PFSK-1 (cell line): Measurements from ENCODE around the gene ULK4.

Experiments used
- FOXP2 ChIP-seq: optimal IDR thresholded peaks from 2 replicates; pipeline ENCODE3; 2011; ENCODE audit warnings: borderline replicate concordance, control low read depth, inconsistent platforms; ENCODE audit not compliant: insufficient read depth; ENCODE audit errors: extremely low read length, extremely low read depth
- POLR2AphosphoS5 ChIP-seq: IDR thresholded peaks from 2 replicates; pipeline ENCODE4 v1.6.1; 2012; ENCODE audit warnings: low read depth, mild to moderate bottlenecking, control low read depth, low read length, moderate library complexity
- SIN3A ChIP-seq: IDR thresholded peaks from 2 replicates; pipeline ENCODE4 v1.6.1; 2012; ENCODE audit warnings: mild to moderate bottlenecking, low read length, moderate library complexity, borderline replicate concordance; ENCODE audit not compliant: insufficient read depth
- TAF1 ChIP-seq: IDR thresholded peaks from 2 replicates; pipeline ENCODE4 v1.6.1; 2012; ENCODE audit warnings: low read length, control low read depth, borderline replicate concordance; ENCODE audit not compliant: insufficient read depth
- TF ChIP-seq, protein P1 (sequence below), 2 experiments: IDR thresholded peaks; 2 replicates each; pipeline versions ENCODE4 v1.6.1 to v1.8.0; 2011 to 2012; ENCODE audit warnings: low read depth in 2 of 2, low read length in 2 of 2, control low read depth in 1 of 2, inconsistent platforms in 1 of 2, mild to moderate bottlenecking in 1 of 2, moderate library complexity in 1 of 2; ENCODE audit not compliant: insufficient read depth in 1 of 2

The ULK4 gene

DNA sequence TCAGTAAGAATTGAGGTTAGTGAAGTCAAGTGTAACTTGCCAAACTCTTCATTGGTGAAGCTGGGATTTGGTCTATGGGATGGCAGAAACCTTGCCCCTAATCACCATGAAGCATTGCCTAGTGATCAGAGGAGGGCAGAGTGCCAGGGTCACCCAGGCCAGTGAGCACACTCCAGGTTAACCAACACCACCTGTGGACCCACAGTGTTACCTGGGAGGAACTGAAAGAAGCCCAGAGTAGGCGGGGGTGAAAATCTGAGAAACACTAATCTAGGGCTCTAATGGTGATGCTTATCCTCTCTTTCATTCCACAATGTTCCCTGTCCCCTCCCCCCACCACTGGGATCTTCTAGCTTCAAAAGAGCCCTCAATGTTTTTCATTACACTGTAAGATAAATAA is 389.8 kb downstream of the ULK4 start:
- TF ChIP-seq FOXP2: no peak
- TF ChIP-seq, protein P1, sequence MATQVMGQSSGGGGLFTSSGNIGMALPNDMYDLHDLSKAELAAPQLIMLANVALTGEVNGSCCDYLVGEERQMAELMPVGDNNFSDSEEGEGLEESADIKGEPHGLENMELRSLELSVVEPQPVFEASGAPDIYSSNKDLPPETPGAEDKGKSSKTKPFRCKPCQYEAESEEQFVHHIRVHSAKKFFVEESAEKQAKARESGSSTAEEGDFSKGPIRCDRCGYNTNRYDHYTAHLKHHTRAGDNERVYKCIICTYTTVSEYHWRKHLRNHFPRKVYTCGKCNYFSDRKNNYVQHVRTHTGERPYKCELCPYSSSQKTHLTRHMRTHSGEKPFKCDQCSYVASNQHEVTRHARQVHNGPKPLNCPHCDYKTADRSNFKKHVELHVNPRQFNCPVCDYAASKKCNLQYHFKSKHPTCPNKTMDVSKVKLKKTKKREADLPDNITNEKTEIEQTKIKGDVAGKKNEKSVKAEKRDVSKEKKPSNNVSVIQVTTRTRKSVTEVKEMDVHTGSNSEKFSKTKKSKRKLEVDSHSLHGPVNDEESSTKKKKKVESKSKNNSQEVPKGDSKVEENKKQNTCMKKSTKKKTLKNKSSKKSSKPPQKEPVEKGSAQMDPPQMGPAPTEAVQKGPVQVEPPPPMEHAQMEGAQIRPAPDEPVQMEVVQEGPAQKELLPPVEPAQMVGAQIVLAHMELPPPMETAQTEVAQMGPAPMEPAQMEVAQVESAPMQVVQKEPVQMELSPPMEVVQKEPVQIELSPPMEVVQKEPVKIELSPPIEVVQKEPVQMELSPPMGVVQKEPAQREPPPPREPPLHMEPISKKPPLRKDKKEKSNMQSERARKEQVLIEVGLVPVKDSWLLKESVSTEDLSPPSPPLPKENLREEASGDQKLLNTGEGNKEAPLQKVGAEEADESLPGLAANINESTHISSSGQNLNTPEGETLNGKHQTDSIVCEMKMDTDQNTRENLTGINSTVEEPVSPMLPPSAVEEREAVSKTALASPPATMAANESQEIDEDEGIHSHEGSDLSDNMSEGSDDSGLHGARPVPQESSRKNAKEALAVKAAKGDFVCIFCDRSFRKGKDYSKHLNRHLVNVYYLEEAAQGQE (IDR thresholded peaks at IDR 0.05; ENCODE audit: insufficient read depth in 1 of 2, low read depth in 2 of 2, low read length in 2 of 2): no peak

DNA sequence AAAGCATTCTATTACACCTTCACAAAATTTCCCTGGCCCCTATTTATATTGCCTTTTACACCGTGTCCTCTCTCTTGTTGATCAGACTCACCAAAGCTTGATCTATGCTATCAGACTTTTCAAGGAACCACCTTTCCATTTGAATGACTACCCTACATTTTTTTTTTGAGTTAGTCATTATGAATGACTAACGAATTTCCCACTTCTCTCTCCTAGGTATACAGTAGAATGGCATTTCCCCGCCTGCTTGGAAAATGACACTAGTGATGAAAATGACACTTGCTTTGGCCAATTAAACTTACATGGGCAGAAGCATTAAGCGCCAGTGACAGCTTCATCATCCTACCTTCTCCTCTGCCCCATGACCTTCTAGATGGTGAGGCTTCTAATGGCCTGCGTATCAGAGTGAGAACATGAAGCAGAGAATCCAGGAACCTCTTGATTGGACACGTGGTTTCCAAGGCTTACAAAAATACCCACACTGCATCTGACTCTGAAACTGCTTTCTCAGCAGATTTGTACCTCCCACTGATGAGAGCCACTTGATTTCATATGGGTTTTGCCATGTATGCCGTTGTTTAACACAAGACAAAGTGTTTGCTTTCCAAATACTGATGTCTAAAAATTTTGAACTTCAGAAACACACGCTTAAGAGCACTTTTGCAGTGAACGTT is 392.1 kb downstream of the ULK4 start:
- no peak for TF ChIP-seq FOXP2

DNA sequence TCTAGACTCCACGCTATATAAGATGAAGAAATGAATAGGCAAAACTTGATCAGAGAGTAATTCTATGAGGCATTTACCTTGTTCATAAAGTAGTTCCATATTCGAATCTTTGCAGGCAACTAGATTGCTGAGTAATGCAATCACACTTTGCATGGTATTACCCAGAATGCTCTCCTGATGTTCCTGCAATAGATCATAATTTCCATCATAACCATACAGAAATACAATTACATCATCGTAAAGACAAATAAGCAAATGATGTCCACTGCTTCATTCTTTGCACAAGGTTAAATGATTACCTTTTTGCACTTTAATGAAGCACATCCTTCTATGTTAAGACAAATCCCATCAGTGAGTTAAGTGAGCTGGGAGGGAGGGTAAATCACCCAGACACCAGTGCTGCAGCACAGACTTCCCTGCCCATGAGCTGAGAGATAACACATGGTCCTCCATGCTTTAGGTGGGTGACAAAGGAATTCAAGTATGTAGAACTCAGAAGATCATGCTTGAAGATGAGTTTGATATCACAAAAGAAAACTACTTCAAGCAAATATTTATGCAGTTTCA is 395.9 kb downstream of the ULK4 start:
- TF ChIP-seq FOXP2 (no peak), TAF1 (no peak), SIN3A (no peak), POLR2AphosphoS5 (no peak)
- TF ChIP-seq, protein P1 (IDR thresholded peaks at IDR 0.05; ENCODE audit: insufficient read depth in 1 of 2, low read depth in 2 of 2, low read length in 2 of 2): no peak

DNA sequence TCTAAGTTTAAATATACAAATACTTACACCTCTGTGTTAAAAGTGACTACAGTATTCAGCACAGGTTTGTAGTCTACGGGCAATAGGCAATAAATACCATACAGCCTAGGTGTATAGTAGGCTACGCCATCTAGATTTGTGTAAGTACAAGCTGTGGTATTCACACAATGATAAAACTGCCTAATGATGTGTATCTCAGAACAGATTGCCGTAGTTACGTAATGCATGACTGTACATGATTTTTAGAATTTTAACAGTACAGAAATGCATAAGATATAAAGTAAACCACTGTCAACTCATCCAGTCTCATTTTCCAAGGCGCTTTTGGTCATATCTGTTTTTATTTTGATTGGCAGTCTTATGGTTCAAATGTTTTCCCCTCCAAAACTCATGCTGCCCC is 396.9 kb downstream of the ULK4 start:
- TF ChIP-seq SIN3A: no peak
- TF ChIP-seq POLR2AphosphoS5: no peak
- TF ChIP-seq TAF1: no peak
- TF ChIP-seq FOXP2: no peak

DNA sequence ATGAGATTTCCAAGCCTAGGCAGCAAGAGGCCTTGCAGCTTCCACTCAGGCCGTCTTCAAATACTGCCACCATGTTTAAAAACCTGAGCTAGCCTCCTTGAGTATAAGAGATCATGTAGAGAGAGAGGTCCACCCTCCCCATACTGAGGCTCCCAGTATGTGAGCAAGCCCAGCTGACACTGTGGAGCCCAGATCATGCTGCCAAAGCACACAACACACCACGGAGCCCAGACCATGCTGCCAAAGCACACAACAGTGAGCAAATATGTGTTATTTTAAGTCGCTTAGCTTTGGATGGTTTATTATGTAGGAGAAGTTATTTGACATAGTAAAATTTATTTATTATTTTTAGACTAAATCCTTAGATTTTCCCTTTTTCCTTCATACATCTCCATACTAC is 428.9 kb downstream of the ULK4 start:
- TF ChIP-seq SIN3A (no peak), FOXP2 (no peak), TAF1 (no peak), POLR2AphosphoS5 (no peak)
- TF ChIP-seq, protein P1 (IDR thresholded peaks at IDR 0.05; ENCODE audit: insufficient read depth in 1 of 2, low read depth in 2 of 2, low read length in 2 of 2): no peak

DNA sequence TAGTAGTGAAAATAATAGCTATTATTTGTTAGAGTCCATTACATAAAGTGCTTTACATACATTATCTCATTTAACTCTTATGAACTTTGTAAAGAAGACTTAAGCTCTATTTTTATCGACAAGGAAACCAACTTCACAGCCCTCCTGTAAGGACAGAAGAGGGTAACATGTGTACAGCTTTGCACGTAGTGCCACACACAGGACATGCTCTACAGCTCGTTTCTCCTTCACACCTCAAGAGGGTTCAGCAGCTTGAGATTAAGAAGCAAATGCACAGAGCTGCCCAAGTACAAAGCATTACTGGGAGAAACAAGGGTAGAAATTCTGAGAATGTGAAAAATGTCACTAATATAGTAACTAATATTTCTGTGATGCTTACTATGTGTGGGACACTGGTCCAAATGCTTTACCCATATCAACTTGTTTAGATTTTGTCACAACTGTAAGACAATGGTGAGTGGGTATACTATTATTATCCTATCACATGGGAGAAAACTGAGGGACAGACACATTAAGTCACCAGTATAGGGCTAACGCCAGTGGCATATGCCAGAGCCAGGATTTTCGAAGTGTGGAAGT is 434.8 kb downstream of the ULK4 start:
- no peak for TF ChIP-seq FOXP2
- TF ChIP-seq POLR2AphosphoS5: no peak
- no peak for TF ChIP-seq SIN3A
- no peak for TF ChIP-seq TAF1
- TF ChIP-seq, protein P1 (IDR thresholded peaks at IDR 0.05; ENCODE audit: insufficient read depth in 1 of 2, low read depth in 2 of 2, low read length in 2 of 2): no peak
